Fibroblast of mammary gland (primary cell): ENCODE data around the gene EIF5A.
A peak's percentile ranks its signal among the peaks of the same experiment; 100 is the strongest.

Source experiments
- DNase-seq: peaks from one replicate; pipeline ENCODE4 v3.0.0-alpha.2; 2010; ENCODE audit warnings: low read depth
- H3K4me3 ChIP-seq: 2 replicates; pipeline ENCODE4 v1.5.1; 2011; ENCODE audit warnings: low read depth, mild to moderate bottlenecking, low read length, moderate library complexity; ENCODE audit not compliant: control insufficient read depth
- CTCF ChIP-seq: conservative IDR thresholded peaks from 2 replicates; pipeline ENCODE4 v1.5.1; 2011; ENCODE audit warnings: low read depth, low read length, inconsistent platforms; ENCODE audit not compliant: control insufficient read depth, insufficient read depth

The EIF5A gene

DNA sequence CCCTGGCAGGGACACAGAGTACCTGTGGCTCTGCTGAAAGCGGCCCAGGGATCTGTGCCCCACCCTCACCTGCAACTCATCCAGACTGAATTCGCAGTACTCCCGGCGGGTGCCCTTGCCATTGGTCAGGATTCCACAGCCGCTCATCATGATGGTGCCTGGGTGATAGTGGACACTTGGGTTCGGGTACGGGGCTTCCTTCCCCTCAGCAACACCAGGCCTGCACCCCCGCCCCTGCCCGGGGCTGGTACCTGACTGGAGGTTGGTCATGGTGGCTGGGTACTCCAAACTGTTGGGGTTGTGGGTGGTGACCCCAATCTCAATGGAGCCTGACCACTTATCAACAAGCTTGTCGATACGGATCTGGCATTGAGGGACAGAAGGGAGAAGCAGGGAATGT is 18.8 kb downstream of the EIF5A start:
- no peak overlapping the region for H3K4me3 ChIP-seq
- no peak for DNase-seq
- no peak for TF ChIP-seq CTCF

DNA sequence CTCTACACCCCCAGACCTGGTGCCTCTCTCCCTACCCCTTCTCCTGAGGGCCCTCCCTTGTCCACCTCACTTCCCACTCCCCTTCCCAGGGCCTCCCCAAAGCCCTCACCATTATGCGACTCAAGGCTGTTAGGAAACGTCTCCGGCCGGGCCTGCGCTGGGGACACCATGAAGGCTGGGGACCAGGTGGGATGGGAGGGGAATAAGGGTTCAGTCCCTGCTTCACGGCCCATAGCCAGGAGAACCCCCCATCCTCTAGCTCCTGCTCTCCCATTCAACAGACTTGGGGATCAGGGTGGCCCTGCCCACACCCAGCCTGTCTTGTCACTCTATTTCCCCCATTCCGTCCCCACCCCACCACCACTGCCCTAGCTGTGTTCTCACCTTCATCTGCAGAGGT is 19.6 kb downstream of the EIF5A start:
- H3K4me3 ChIP-seq: no peak overlapping the region
- TF ChIP-seq CTCF: no peak
- DNase-seq: no peak

- TF ChIP-seq CTCF: no peak
- H3K4me3 ChIP-seq: no peak overlapping the region
- DNase-seq: no peak
These were observed 20.1 kb downstream of the EIF5A start for GRCh38 chr17:7327501-7327900.

DNA sequence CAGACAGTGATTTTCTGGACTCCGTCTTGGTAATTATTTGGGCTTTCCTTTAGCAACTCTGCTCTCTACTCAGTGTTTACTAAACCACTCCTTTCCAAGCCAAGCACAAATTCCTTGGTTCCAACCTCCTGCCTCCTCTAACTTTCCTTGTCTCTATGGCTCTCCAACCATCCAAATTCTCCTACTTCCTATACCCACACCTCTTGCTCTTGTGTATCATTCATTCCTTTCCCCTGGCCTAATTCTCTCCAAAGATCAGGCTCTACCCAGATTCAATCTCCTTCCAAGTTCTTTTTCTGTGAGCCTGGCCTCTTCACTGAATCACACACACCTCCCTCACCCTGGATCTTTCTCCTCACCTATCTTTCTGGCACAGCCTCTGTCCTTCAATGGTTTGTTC is 20.6 kb downstream of the EIF5A start:
- no peak for DNase-seq
- no peak for TF ChIP-seq CTCF
- H3K4me3 ChIP-seq: no peak overlapping the region

DNA sequence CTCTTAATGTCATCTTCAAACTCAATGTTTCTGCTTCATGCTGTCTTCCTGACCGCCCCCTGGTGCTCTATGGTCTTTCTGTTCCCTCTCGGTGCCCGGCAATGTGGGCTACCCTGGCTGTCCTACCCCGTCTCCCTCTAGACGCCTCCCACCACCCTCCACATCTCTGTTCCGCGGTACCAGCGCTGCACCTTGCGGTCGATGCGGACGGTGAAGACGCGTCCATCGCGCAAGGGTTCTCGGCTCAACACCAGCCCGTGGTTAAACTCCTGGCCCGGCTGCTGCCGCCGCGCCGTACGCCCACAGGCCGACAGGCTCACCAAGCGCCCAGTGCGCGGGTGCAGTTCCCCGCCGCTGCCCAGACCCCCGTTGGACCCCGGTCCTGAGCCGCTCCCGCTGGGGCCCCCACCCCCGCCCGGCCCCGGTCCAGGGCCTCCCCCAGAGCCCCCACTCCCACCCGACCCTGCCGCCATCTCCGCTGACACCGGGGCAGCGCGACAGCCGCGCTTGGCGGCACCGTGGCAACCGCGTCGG is 21.5 kb downstream of the EIF5A start, which contains the start of gene NEURL4:
Gene NEURL4 (minus strand): TSS at position 496 of the 534 bp plus-strand sequence. CDS start 23 bp downstream, at position 473.
- no peak for TF ChIP-seq CTCF
- H3K4me3 ChIP-seq: peak within 1 kb of the TSS; percentile 90
- no peak for DNase-seq

DNA sequence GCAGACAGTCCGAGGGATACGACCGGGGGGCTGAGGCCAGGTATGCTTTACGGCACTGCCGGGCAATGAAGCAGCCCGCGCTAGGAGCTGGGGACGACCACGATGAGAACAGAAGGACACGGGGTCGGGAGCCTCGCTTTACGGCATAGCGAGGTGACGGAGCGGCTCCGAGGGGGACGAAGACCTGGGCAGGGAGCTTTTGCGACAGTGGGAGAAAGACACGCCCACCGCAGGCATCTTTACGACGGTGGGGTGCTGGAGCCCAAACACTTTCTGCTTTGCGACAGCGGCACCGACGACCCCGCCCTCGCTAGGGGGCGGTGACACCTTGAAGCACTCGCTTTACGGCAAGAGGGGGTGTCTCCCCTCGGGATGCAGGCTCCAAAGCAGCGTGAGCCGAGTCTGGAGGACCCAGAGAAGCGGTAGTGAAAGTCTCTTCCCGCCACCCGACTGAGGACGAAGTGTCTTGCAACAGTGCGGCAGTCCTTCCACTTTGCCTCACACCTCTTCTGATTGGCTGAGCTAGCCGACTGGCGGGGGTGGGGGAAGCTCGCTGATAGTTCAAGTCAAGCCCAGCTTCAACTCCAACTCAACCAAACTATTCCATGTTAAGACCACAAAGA is 22.1 kb downstream of the EIF5A start:
- peak; percentile 98 for DNase-seq

More for the DNA sequence above, 22.1 kb downstream of the EIF5A start:
- peak overlapping the region; percentile 90 for H3K4me3 ChIP-seq
- TF ChIP-seq CTCF: no peak
